CD4-positive, alpha-beta T cell treated with Interleukin-15 for 1 hour (primary cell): Measurements from ENCODE around the gene AKR1C2.
"Not testable (repeated sequence)": the region's sequence is repeated elsewhere in the genome, so short reads cannot be mapped to it uniquely, and the experiment has no call there.

Experiments used
- DNase-seq: peaks from one replicate; pipeline ENCODE4 v3.0.0-alpha.2; 2020

Gene AKR1C2

GRCh38 chr10:4953405-4953804, 50.3 kb downstream of the AKR1C2 start:
- no peak for DNase-seq

GRCh38 chr10:4951512-4952162, 52.0 kb downstream of the AKR1C2 start:
- DNase-seq: not testable (repeated sequence)

GRCh38 chr10:4947635-4948596, 55.7 kb downstream of the AKR1C2 start:
- no peak for DNase-seq

- no peak for DNase-seq
Measured at GRCh38 chr10:4947039-4947634, 56.5 kb downstream of the AKR1C2 start.

GRCh38 chr10:4945766-4946717, 57.6 kb downstream of the AKR1C2 start:
- no peak for DNase-seq

GRCh38 chr10:4944841-4945240, 58.8 kb downstream of the AKR1C2 start:
- DNase-seq: no peak

GRCh38 chr10:4943821-4944220, 59.8 kb downstream of the AKR1C2 start:
- no peak for DNase-seq

GRCh38 chr10:4943416-4943815, 60.2 kb downstream of the AKR1C2 start:
- DNase-seq: not testable (repeated sequence)

- not testable (repeated sequence) for DNase-seq
Measured at GRCh38 chr10:4942931-4943330, 60.7 kb downstream of the AKR1C2 start.

GRCh38 chr10:4941540-4942330, 61.9 kb downstream of the AKR1C2 start:
- no peak for DNase-seq

- not testable (repeated sequence) for DNase-seq
Measured at GRCh38 chr10:4940909-4941308, 62.7 kb downstream of the AKR1C2 start.

GRCh38 chr10:4940073-4940428, 63.6 kb downstream of the AKR1C2 start:
- not testable (repeated sequence) for DNase-seq

- DNase-seq: no peak
Measured at GRCh38 chr10:4939224-4940072, 64.2 kb downstream of the AKR1C2 start.
